Fibroblast of skin of abdomen (primary cell): ENCODE measurements around the gene RRP1.

Source experiments
- DNase-seq: peaks from one replicate; pipeline ENCODE4 v3.0.0-alpha.2; 2013

The RRP1 gene

GRCh38 chr21:43759651-43760050 lies 29.7 kb upstream of the RRP1 start:
- no peak for DNase-seq

GRCh38 chr21:43760391-43760958 lies 28.9 kb upstream of the RRP1 start:
- no peak for DNase-seq

- no peak for DNase-seq
Observed at GRCh38 chr21:43761886-43762285, 27.5 kb upstream of the RRP1 start.

GRCh38 chr21:43762303-43763128 lies 26.9 kb upstream of the RRP1 start:
- no peak for DNase-seq

GRCh38 chr21:43763901-43764523 lies 25.4 kb upstream of the RRP1 start:
- DNase-seq: no peak

GRCh38 chr21:43764576-43765495 lies 24.5 kb upstream of the RRP1 start:
- no peak for DNase-seq

GRCh38 chr21:43766734-43767497 lies 22.5 kb upstream of the RRP1 start:
- DNase-seq: no peak

- DNase-seq: no peak
Observed at GRCh38 chr21:43767498-43767983, 21.8 kb upstream of the RRP1 start.

GRCh38 chr21:43767984-43768867 lies 21.2 kb upstream of the RRP1 start:
- DNase-seq: peak; percentile 66

GRCh38 chr21:43768868-43769167 lies 20.6 kb upstream of the RRP1 start:
- no peak for DNase-seq

GRCh38 chr21:43769325-43769958 lies 19.9 kb upstream of the RRP1 start:
- DNase-seq: no peak

- no peak for DNase-seq
Observed at GRCh38 chr21:43770066-43770655, 19.2 kb upstream of the RRP1 start.

- DNase-seq: no peak
Observed at GRCh38 chr21:43771199-43771675, 18.1 kb upstream of the RRP1 start.

- DNase-seq: no peak
Observed at GRCh38 chr21:43771698-43772424, 17.5 kb upstream of the RRP1 start.

- DNase-seq: no peak
Observed at GRCh38 chr21:43772425-43772821, 17.0 kb upstream of the RRP1 start.

- DNase-seq: no peak
Observed at GRCh38 chr21:43774163-43774562, 15.2 kb upstream of the RRP1 start.

- no peak for DNase-seq
Observed at GRCh38 chr21:43775190-43775589, 14.2 kb upstream of the RRP1 start.

GRCh38 chr21:43775795-43776430 lies 13.5 kb upstream of the RRP1 start, which contains the start of gene CSTB:
Gene CSTB, minus strand, starts transcription at chr21:43776308. Its CDS starts 39 bp downstream, at chr21:43776269.
- DNase-seq: peak; percentile 60

- no peak for DNase-seq
Observed at GRCh38 chr21:43777953-43778352, 11.4 kb upstream of the RRP1 start.
